HCT116 (cell line): ENCODE results near the gene THSD7B. TPM values are rescaled to one million over a fixed set of nuclear protein-coding genes. Genes with fewer than 3 reads are reported as not detected.

Source experiments
- ATAC-seq: fragments of 200-7000 bp; cut with Tn5 transposase; 2 replicates; pipeline ENCODE4 v1.9.1; 2020; ENCODE audit warnings: mild to moderate bottlenecking, moderate library complexity
- BruUV-seq: library from RNA; stranded (reverse); fragments of 400-500 nt; replicated peaks from 2 replicates; lab custom pipeline; 2021; lab: Mats Ljungman, UMichigan
- CTCF ChIA-PET: fragments of 300-600 bp; sonication (Branson Sonifier 250); formaldehyde crosslinking; loops from one replicate; lab custom pipeline; 2021; ENCODE audit warnings: antibody characterized with exemption; lab: Charles Lee
- POLR2A ChIA-PET: fragments of 300-600, 350-600 bp; sonication (Branson Sonifier 250); formaldehyde crosslinking; loops from one replicate; lab custom pipeline; 2021; ENCODE audit warnings: antibody characterized with exemption; lab: Charles Lee
- RAD21 ChIA-PET, 2 experiments: fragments of 300-600 bp; sonication (Branson Sonifier 250); formaldehyde crosslinking; loops; one replicate each; lab custom pipeline; 2023; ENCODE audit warnings: low total read pairs in 2 of 2; ENCODE audit not compliant: uncharacterized antibody in 2 of 2, unreplicated experiment in 2 of 2, low non-redundant PET in 1 of 2; lab: Charles Lee
- DNase-seq: peaks from one replicate; pipeline ENCODE4 v3.0.0-alpha.2; 2010; ENCODE audit warnings: low read depth, low spot score
- H2AFZ ChIP-seq: fragments of 200-600 bp; shearing (Covaris generic), sonication (generic); 2 replicates; pipeline ENCODE4 v1.6.1; 2017; ENCODE audit warnings: low read depth, mixed run types, mixed read lengths, antibody characterized with exemption, low read length; ENCODE audit not compliant: poor library complexity, severe bottlenecking
- H3K27ac ChIP-seq: 2 replicates; pipeline ENCODE4 v1.5.1; 2012; ENCODE audit warnings: low read depth, low read length
- H3K27me3 ChIP-seq: fragments of 200-600 bp; sonication (generic); 2 replicates; pipeline ENCODE4 v1.6.1; 2016; ENCODE audit warnings: mixed run types, low read length, mixed read lengths; ENCODE audit not compliant: insufficient read depth
- H3K36me3 ChIP-seq, 2 experiments: fragments of 200-500 bp in 1 of 2; fragments of 200-600 bp in 1 of 2; sonication (Bioruptor generic) in 1 of 2; sonication (generic) in 1 of 2; 2 replicates each; pipeline versions ENCODE4 v1.5.1 to v1.6.1; 2014 to 2016; ENCODE audit warnings: low read length in 2 of 2, inconsistent platforms in 1 of 2, mixed read lengths in 1 of 2, mixed run types in 1 of 2; ENCODE audit not compliant: insufficient read depth in 2 of 2, control insufficient read depth in 1 of 2
- H3K4me1 ChIP-seq, 2 experiments: fragments of 200-600 bp in 1 of 2; sonication (generic) in 1 of 2; 2 replicates each; pipeline versions ENCODE4 v1.5.1 to v1.6.1; 2012 to 2017; ENCODE audit warnings: low read length in 2 of 2, inconsistent platforms in 1 of 2, mild to moderate bottlenecking in 1 of 2, mixed read lengths in 1 of 2, mixed run types in 1 of 2, moderate library complexity in 1 of 2; ENCODE audit not compliant: insufficient read depth in 2 of 2, control insufficient read depth in 1 of 2
- H3K4me2 ChIP-seq: fragments of 200-600 bp; sonication (generic); 2 replicates; pipeline ENCODE4 v1.6.1; 2017; ENCODE audit warnings: mixed run types, low read length, mixed read lengths
- H3K4me3 ChIP-seq, 2 experiments: fragments of 200-600 bp in 1 of 2; sonication (generic) in 1 of 2; replicated peaks in 1 of 2; 2 replicates each; pipeline ENCODE4 v1.5.1; 2011 to 2016; ENCODE audit warnings: low read length in 2 of 2, control low read depth in 1 of 2, low read depth in 1 of 2, mild to moderate bottlenecking in 1 of 2, mixed read lengths in 1 of 2, mixed run types in 1 of 2
- H3K79me2 ChIP-seq: fragments of 200-600 bp; sonication (generic); 2 replicates; pipeline ENCODE4 v1.6.1; 2017; ENCODE audit warnings: mild to moderate bottlenecking, mixed run types, low read length, moderate library complexity, mixed read lengths; ENCODE audit not compliant: insufficient read depth
- H3K9ac ChIP-seq: fragments of 200-600 bp; sonication (generic); 2 replicates; pipeline ENCODE4 v1.6.1; 2016; ENCODE audit warnings: low read length, mixed read lengths
- H3K9me2 ChIP-seq: fragments of 200-600 bp; sonication (generic), shearing (Covaris generic); 2 replicates; pipeline ENCODE4 v1.6.1; 2017; ENCODE audit warnings: mixed run types, mild to moderate bottlenecking, moderate library complexity; ENCODE audit not compliant: insufficient read depth
- H3K9me3 ChIP-seq, 2 experiments: fragments of 200-500 bp in 1 of 2; fragments of 200-600 bp in 1 of 2; sonication (Bioruptor generic) in 1 of 2; sonication (generic) in 1 of 2; 2 replicates each; pipeline ENCODE4 v1.6.1; 2014 to 2017; ENCODE audit warnings: low read length in 2 of 2, mixed read lengths in 2 of 2, inconsistent platforms in 1 of 2, low read depth in 1 of 2, mild to moderate bottlenecking in 1 of 2, mixed run types in 1 of 2, moderate library complexity in 1 of 2; ENCODE audit not compliant: control insufficient read depth in 1 of 2, insufficient read depth in 1 of 2
- H4K20me1 ChIP-seq: fragments of 200-600 bp; sonication (generic), shearing (Covaris generic); 2 replicates; pipeline ENCODE4 v1.6.1; 2017; ENCODE audit warnings: mixed run types, mild to moderate bottlenecking, moderate library complexity; ENCODE audit not compliant: insufficient read depth
- ATF3 ChIP-seq: IDR thresholded peaks from 2 replicates; pipeline ENCODE4 v1.6.1; 2012
- CEBPB ChIP-seq: IDR thresholded peaks from 2 replicates; pipeline ENCODE4 v1.6.1; 2012; ENCODE audit warnings: low read depth
- CTCF ChIP-seq, 3 experiments: fragments of 200-600 bp in 1 of 3; sonication (generic) in 1 of 3; IDR thresholded peaks in 2 of 3; conservative IDR thresholded peaks in 1 of 3; 2 replicates each; pipeline ENCODE4 v1.5.1; 2012 to 2017; ENCODE audit warnings: low read depth in 2 of 3, low read length in 2 of 3, antibody characterized with exemption in 1 of 3, borderline replicate concordance in 1 of 3, control low read depth in 1 of 3, mild to moderate bottlenecking in 1 of 3, mixed read lengths in 1 of 3, mixed run types in 1 of 3, moderate library complexity in 1 of 3; ENCODE audit not compliant: insufficient read depth in 1 of 3
- ELF1 ChIP-seq: IDR thresholded peaks from 2 replicates; pipeline ENCODE4 v1.6.1; 2012; ENCODE audit warnings: low read depth, borderline replicate concordance
- EZH2 ChIP-seq: fragments of 200-600 bp; sonication (generic); IDR thresholded peaks from 2 replicates; pipeline ENCODE4 v1.6.1; 2017; ENCODE audit warnings: antibody characterized with exemption, mixed run types
- EZH2phosphoT487 ChIP-seq: fragments of 200-600 bp; IDR thresholded peaks from 2 replicates; pipeline ENCODE4 v1.6.1; 2018; ENCODE audit warnings: antibody characterized with exemption, borderline replicate concordance
- POLR2AphosphoS5 ChIP-seq: IDR thresholded peaks from 2 replicates; pipeline ENCODE4 v1.6.1; 2011; ENCODE audit warnings: mild to moderate bottlenecking, low read depth, low read length, moderate library complexity
- RAD21 ChIP-seq: IDR thresholded peaks from 2 replicates; pipeline ENCODE4 v1.6.1; 2012; ENCODE audit warnings: low read depth, mild to moderate bottlenecking
- ZFX ChIP-seq: fragments of 450-650 bp; IDR thresholded peaks from 2 replicates; pipeline ENCODE4 v1.6.1; 2017
- intact Hi-C: fragments of 100-400 bp; cut with micrococcal nuclease; formaldehyde crosslinking; loops from 2 replicates; pipeline ENCODE4 v1.10.0; 2022
- total RNA-seq: library from RNA; stranded (reverse); gene quantifications from one replicate; pipeline ENCODE4 v1.2.1, GENCODE V29; 2021; ENCODE audit not compliant: unreplicated experiment
- TF ChIP-seq, protein P1 (sequence below): IDR thresholded peaks from 2 replicates; pipeline ENCODE4 v1.6.1; 2011; ENCODE audit warnings: mild to moderate bottlenecking, low read length, moderate library complexity; ENCODE audit not compliant: insufficient replicate concordance; ENCODE audit errors: extremely low read depth
- TF ChIP-seq, protein P2 (sequence below): IDR thresholded peaks from 2 replicates; pipeline ENCODE4 v1.6.1; 2012; ENCODE audit warnings: low read depth

The THSD7B gene
- total RNA-seq, 1 experiment from 2014 or later: not detected

GRCh38 chr2:137002896-137003295, 237.6 kb downstream of the THSD7B start:
- intact Hi-C loops: no loop called here
- CTCF ChIA-PET: no interaction called here

More at GRCh38 chr2:137002896-137003295, 237.6 kb downstream of the THSD7B start:
- ChIA-PET POLR2A (no interaction called here), RAD21 (no interaction called here)
- no peak overlapping the region for H3K9ac ChIP-seq
- no TSS peak for BruUV-seq
- no peak for DNase-seq
- no peak for ATAC-seq
- H3K27ac ChIP-seq: no peak overlapping the region
- no peak for TF ChIP-seq ELF1
- TF ChIP-seq CTCF (IDR thresholded peaks at IDR 0.05 in 2 of 3, conservative IDR thresholded peaks at IDR 0.05 in 1 of 3; ENCODE audit: borderline replicate concordance in 1 of 3, insufficient read depth in 1 of 3, low read depth in 2 of 3, low read length in 2 of 3): no peak
- no peak for TF ChIP-seq POLR2AphosphoS5
- TF ChIP-seq ATF3: no peak
- TF ChIP-seq EZH2: no peak
- TF ChIP-seq, protein P1, sequence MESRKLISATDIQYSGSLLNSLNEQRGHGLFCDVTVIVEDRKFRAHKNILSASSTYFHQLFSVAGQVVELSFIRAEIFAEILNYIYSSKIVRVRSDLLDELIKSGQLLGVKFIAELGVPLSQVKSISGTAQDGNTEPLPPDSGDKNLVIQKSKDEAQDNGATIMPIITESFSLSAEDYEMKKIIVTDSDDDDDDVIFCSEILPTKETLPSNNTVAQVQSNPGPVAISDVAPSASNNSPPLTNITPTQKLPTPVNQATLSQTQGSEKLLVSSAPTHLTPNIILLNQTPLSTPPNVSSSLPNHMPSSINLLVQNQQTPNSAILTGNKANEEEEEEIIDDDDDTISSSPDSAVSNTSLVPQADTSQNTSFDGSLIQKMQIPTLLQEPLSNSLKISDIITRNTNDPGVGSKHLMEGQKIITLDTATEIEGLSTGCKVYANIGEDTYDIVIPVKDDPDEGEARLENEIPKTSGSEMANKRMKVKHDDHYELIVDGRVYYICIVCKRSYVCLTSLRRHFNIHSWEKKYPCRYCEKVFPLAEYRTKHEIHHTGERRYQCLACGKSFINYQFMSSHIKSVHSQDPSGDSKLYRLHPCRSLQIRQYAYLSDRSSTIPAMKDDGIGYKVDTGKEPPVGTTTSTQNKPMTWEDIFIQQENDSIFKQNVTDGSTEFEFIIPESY: no peak
- no peak for TF ChIP-seq CEBPB
- TF ChIP-seq RAD21: no peak
- no peak for TF ChIP-seq ZFX
- no peak for TF ChIP-seq EZH2phosphoT487
- TF ChIP-seq, protein P2, sequence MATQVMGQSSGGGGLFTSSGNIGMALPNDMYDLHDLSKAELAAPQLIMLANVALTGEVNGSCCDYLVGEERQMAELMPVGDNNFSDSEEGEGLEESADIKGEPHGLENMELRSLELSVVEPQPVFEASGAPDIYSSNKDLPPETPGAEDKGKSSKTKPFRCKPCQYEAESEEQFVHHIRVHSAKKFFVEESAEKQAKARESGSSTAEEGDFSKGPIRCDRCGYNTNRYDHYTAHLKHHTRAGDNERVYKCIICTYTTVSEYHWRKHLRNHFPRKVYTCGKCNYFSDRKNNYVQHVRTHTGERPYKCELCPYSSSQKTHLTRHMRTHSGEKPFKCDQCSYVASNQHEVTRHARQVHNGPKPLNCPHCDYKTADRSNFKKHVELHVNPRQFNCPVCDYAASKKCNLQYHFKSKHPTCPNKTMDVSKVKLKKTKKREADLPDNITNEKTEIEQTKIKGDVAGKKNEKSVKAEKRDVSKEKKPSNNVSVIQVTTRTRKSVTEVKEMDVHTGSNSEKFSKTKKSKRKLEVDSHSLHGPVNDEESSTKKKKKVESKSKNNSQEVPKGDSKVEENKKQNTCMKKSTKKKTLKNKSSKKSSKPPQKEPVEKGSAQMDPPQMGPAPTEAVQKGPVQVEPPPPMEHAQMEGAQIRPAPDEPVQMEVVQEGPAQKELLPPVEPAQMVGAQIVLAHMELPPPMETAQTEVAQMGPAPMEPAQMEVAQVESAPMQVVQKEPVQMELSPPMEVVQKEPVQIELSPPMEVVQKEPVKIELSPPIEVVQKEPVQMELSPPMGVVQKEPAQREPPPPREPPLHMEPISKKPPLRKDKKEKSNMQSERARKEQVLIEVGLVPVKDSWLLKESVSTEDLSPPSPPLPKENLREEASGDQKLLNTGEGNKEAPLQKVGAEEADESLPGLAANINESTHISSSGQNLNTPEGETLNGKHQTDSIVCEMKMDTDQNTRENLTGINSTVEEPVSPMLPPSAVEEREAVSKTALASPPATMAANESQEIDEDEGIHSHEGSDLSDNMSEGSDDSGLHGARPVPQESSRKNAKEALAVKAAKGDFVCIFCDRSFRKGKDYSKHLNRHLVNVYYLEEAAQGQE: no peak
- H3K36me3 ChIP-seq: no peaks in the 10 kb centered on the region
- no peak overlapping the region for H3K4me2 ChIP-seq
- peaks cover 0 to 4% of the 10 kb centered on the region in 2 experiments; a peak in 2 of 4 replicates for H3K9me3 ChIP-seq
- no peaks in the 10 kb centered on the region for H3K4me1 ChIP-seq
- H3K4me3 ChIP-seq: no peak overlapping the region
- no peaks in the 10 kb centered on the region for H3K79me2 ChIP-seq
- no peaks in the 10 kb centered on the region for H3K9me2 ChIP-seq
- no peaks in the 10 kb centered on the region for H3K27me3 ChIP-seq
- no peaks in the 10 kb centered on the region for H4K20me1 ChIP-seq
- no peak overlapping the region for H2AFZ ChIP-seq
